A673 (cell line): ENCODE results near the gene UBE2J2. TPM values are rescaled to one million over a fixed set of nuclear protein-coding genes. Genes with fewer than 3 reads are reported as not detected.
A peak's percentile ranks its signal among the peaks of the same experiment; 100 is the strongest.

Experiments used
- BruUV-seq: library from RNA; stranded (reverse); fragments of 400-500 nt; replicated peaks from 2 replicates; lab custom pipeline; 2021; lab: Mats Ljungman, UMichigan
- CTCF ChIA-PET: fragments of 300-600 bp; sonication (Branson Sonifier 250); formaldehyde crosslinking; loops from one replicate; lab custom pipeline; 2022; ENCODE audit warnings: antibody characterized with exemption; lab: Charles Lee
- POLR2A ChIA-PET: fragments of 300-600 bp; sonication (Branson Sonifier 250); formaldehyde crosslinking; loops from one replicate; lab custom pipeline; 2022; ENCODE audit warnings: antibody characterized with exemption; ENCODE audit not compliant: low non-redundant PET; lab: Charles Lee
- DNase-seq: peaks from one replicate; pipeline ENCODE4 v3.0.0-alpha.2; 2015; ENCODE audit warnings: low spot score
- H3K27ac ChIP-seq: fragments of 200-600 bp; sonication (generic); 2 replicates; pipeline ENCODE4 v1.5.1; 2016; ENCODE audit warnings: mixed run types, low read depth, mild to moderate bottlenecking, mixed read lengths, antibody characterized with exemption, low read length; ENCODE audit not compliant: poor library complexity, severe bottlenecking
- H3K27me3 ChIP-seq: fragments of 200-600 bp; sonication (generic); replicated peaks from 2 replicates; pipeline ENCODE4 v1.6.1; 2017; ENCODE audit warnings: mixed run types, low read depth, mild to moderate bottlenecking, mixed read lengths, antibody characterized with exemption, low read length; ENCODE audit not compliant: insufficient read depth, poor library complexity
- H3K36me3 ChIP-seq: fragments of 200-600 bp; sonication (generic); 2 replicates; pipeline ENCODE4 v1.6.1; 2016; ENCODE audit warnings: mixed run types, mild to moderate bottlenecking, mixed read lengths, antibody characterized with exemption, low read length; ENCODE audit not compliant: insufficient read depth, poor library complexity, severe bottlenecking
- H3K4me1 ChIP-seq: fragments of 200-600 bp; sonication (generic); 2 replicates; pipeline ENCODE4 v1.6.1; 2017; ENCODE audit warnings: mixed run types, mild to moderate bottlenecking, mixed read lengths, antibody characterized with exemption, low read length; ENCODE audit not compliant: insufficient read depth, poor library complexity, severe bottlenecking
- H3K4me3 ChIP-seq: fragments of 200-600 bp; sonication (generic); 2 replicates; pipeline ENCODE4 v1.5.1; 2016; ENCODE audit warnings: low read depth, mixed run types, mild to moderate bottlenecking, mixed read lengths, low read length; ENCODE audit not compliant: poor library complexity, severe bottlenecking
- H3K9me3 ChIP-seq: fragments of 200-600 bp; sonication (generic); 2 replicates; pipeline ENCODE4 v1.6.1; 2016; ENCODE audit warnings: mixed run types, low read depth, mild to moderate bottlenecking, mixed read lengths, antibody characterized with exemption, low read length; ENCODE audit not compliant: poor library complexity, severe bottlenecking
- CTCF ChIP-seq: fragments of 300-800, 200-600 bp; sonication (generic); conservative IDR thresholded peaks from 2 replicates; pipeline ENCODE4 v1.5.1; 2017; ENCODE audit warnings: low read depth, mild to moderate bottlenecking, antibody characterized with exemption, low read length, moderate library complexity, mixed read lengths
- EZH2 ChIP-seq: fragments of 200-600 bp; sonication (generic); IDR thresholded peaks from 2 replicates; pipeline ENCODE4 v1.6.1; 2017; ENCODE audit warnings: borderline replicate concordance, low read depth, mild to moderate bottlenecking, mixed read lengths, antibody characterized with exemption, low read length; ENCODE audit not compliant: poor library complexity, severe bottlenecking
- intact Hi-C: fragments of 100-400 bp; cut with micrococcal nuclease; formaldehyde crosslinking; loops from one replicate; pipeline ENCODE4 v1.10.0; 2022; ENCODE audit not compliant: unreplicated experiment
- total RNA-seq: library from RNA; stranded (reverse); gene quantifications from 2 replicates; pipeline ENCODE4 v1.2.3, GENCODE V29; 2021

The UBE2J2 gene
- total RNA-seq, 1 experiment from 2014 or later, result 92.8 TPM

- no TSS peak for BruUV-seq
- no peak for TF ChIP-seq EZH2
- no peak for TF ChIP-seq CTCF
- H3K27ac ChIP-seq, result no peak overlapping the region
- H3K4me1 ChIP-seq, result peaks cover 4% of the 10 kb centered on the region
- ChIA-PET CTCF (interaction anchor here (0.9 kb wide), 1 partner anchor 13 kb away, joined by 6 read pairs; no protein-coding TSS in a partner anchor), POLR2A (no interaction called here)
- H3K9me3 ChIP-seq, result no peaks in the 10 kb centered on the region
- H3K27me3 ChIP-seq, result no peaks in the 10 kb centered on the region
- intact Hi-C loops, result no loop called here
- H3K4me3 ChIP-seq, result no peak overlapping the region
- no peaks in the 10 kb centered on the region for H3K36me3 ChIP-seq
- DNase-seq, result no peak
These were observed 5.0 kb upstream of the UBE2J2 start for GRCh38 chr1:1278620-1279019.

- intact Hi-C loops, result no loop called here
- CTCF ChIA-PET, result interaction anchor here (0.6 kb wide), 1 partner anchor 14 kb away, joined by 6 read pairs; no protein-coding TSS in a partner anchor
- H3K4me3 ChIP-seq, result no peak overlapping the region
- H3K9me3 ChIP-seq, result no peaks in the 10 kb centered on the region
- H3K4me1 ChIP-seq, result peaks cover 8% of the 10 kb centered on the region
- TF ChIP-seq EZH2, result no peak
- TF ChIP-seq CTCF, result no peak
- BruUV-seq, result TSS peak; percentile 51
- DNase-seq, result no peak
- H3K27ac ChIP-seq, result no peak overlapping the region
- no peaks in the 10 kb centered on the region for H3K27me3 ChIP-seq
- POLR2A ChIA-PET, result no interaction called here
- H3K36me3 ChIP-seq, result peaks cover 8% of the 10 kb centered on the region
These were observed 2.2 kb upstream of the UBE2J2 start for GRCh38 chr1:1275836-1276235.

GRCh38 chr1:1274931-1275431 is 1.3 kb upstream of the UBE2J2 start:
- CTCF ChIA-PET, result interaction anchor here (0.6 kb wide), 1 partner anchor 14 kb away, joined by 6 read pairs; no protein-coding TSS in a partner anchor
- no peak for TF ChIP-seq CTCF
- TF ChIP-seq EZH2, result no peak
- Histone ChIP-seq H3K4me1 (peaks cover 8% of the 10 kb centered on the region), H3K27ac (no peak overlapping the region), H3K36me3 (peaks cover 9% of the 10 kb centered on the region), H3K27me3 (no peaks in the 10 kb centered on the region), H3K4me3 (peak overlapping the region; percentile 86), H3K9me3 (no peaks in the 10 kb centered on the region)
- POLR2A ChIA-PET, result no interaction called here
- intact Hi-C loops, result no loop called here
- no peak for DNase-seq
- no TSS peak for BruUV-seq
